Measurements from ENCODE around the gene ROBO1. TPM values are rescaled to one million over a fixed set of nuclear protein-coding genes. Genes with fewer than 3 reads are reported as not detected.

The ROBO1 gene
- polyA plus RNA-seq, 1 donor (not counting 4 experiments of a cell fraction or from before 2014, with no cell fraction given) = 27.1 TPM

GRCh38 chr3:79380581-79380980 is 387.2 kb downstream of the ROBO1 start:
- Histone ChIP-seq H3K36me3 (ENCODE audit: control insufficient read depth in 2 of 2, extremely low read depth in 1 of 2, insufficient read depth in 2 of 2, low read length in 2 of 2) (no peaks in the 10 kb centered on the region), H3K9me3 (ENCODE audit: control insufficient read depth, low read depth, low read length) (no peaks in the 10 kb centered on the region), H3K4me1 (ENCODE audit: control insufficient read depth, extremely low read depth, insufficient read depth, low read length) (no peaks in the 10 kb centered on the region), H2AFZ (ENCODE audit: control insufficient read depth, low read length) (no peak overlapping the region), H3K27ac (ENCODE audit: control insufficient read depth, insufficient read depth, low read length) (no peak overlapping the region), H3K4me3 (ENCODE audit: control insufficient read depth in 2 of 3, extremely low read depth in 1 of 3, insufficient read depth in 2 of 3, low read depth in 1 of 3, low read length in 3 of 3) (no peak overlapping the region), H4K20me1 (ENCODE audit: control insufficient read depth, extremely low read depth, insufficient read depth, low read length) (no peaks in the 10 kb centered on the region), H3K27me3 (ENCODE audit: control insufficient read depth, extremely low read depth, insufficient read depth, low read length) (no peaks in the 10 kb centered on the region), H3K9ac (ENCODE audit: control insufficient read depth, extremely low read depth, insufficient read depth, low read length) (no peak overlapping the region), H3K9me1 (ENCODE audit: control insufficient read depth, extremely low read depth, insufficient read depth, low read length) (no peaks in the 10 kb centered on the region), H3K4me2 (ENCODE audit: control insufficient read depth, extremely low read depth, insufficient read depth, low read depth, low read length) (no peak overlapping the region), H3K79me2 (ENCODE audit: control insufficient read depth, insufficient read depth, low read length) (no peaks in the 10 kb centered on the region)
- dilution Hi-C loops (cut with MboI; ENCODE audit: extremely low pct_ligation_motif_present, low sequenced_read_pairs) = no loop called here
- no peak for FAIRE-seq
- TF ChIP-seq CTCF (optimal IDR thresholded peaks at IDR 0.05 in 1 of 3, IDR thresholded peaks at IDR 0.05 in 1 of 3, conservative IDR thresholded peaks at IDR 0.05 in 1 of 3; ENCODE audit: extremely low read depth in 1 of 3, insufficient read depth in 2 of 3, low read length in 3 of 3) (no peak), EZH2 (IDR thresholded peaks at IDR 0.05; ENCODE audit: low read length) (no peak)
- DNase-seq (ENCODE audit: low read depth, low spot score) = no peak

- Histone ChIP-seq H3K79me2 (ENCODE audit: control insufficient read depth, insufficient read depth, low read length) (no peaks in the 10 kb centered on the region), H3K36me3 (ENCODE audit: control insufficient read depth in 2 of 2, extremely low read depth in 1 of 2, insufficient read depth in 2 of 2, low read length in 2 of 2) (no peaks in the 10 kb centered on the region), H3K27me3 (ENCODE audit: control insufficient read depth, extremely low read depth, insufficient read depth, low read length) (no peaks in the 10 kb centered on the region), H3K4me3 (ENCODE audit: control insufficient read depth in 2 of 3, extremely low read depth in 1 of 3, insufficient read depth in 2 of 3, low read depth in 1 of 3, low read length in 3 of 3) (no peak overlapping the region), H3K4me1 (ENCODE audit: control insufficient read depth, extremely low read depth, insufficient read depth, low read length) (no peaks in the 10 kb centered on the region), H3K9me3 (ENCODE audit: control insufficient read depth, low read depth, low read length) (no peaks in the 10 kb centered on the region), H3K9me1 (ENCODE audit: control insufficient read depth, extremely low read depth, insufficient read depth, low read length) (no peaks in the 10 kb centered on the region), H3K9ac (ENCODE audit: control insufficient read depth, extremely low read depth, insufficient read depth, low read length) (no peak overlapping the region), H4K20me1 (ENCODE audit: control insufficient read depth, extremely low read depth, insufficient read depth, low read length) (no peaks in the 10 kb centered on the region), H3K4me2 (ENCODE audit: control insufficient read depth, extremely low read depth, insufficient read depth, low read depth, low read length) (no peak overlapping the region), H3K27ac (ENCODE audit: control insufficient read depth, insufficient read depth, low read length) (no peak overlapping the region), H2AFZ (ENCODE audit: control insufficient read depth, low read length) (peak overlapping the region; percentile 75)
- FAIRE-seq = no peak
- no peak for DNase-seq (ENCODE audit: low read depth, low spot score)
- TF ChIP-seq EZH2 (IDR thresholded peaks at IDR 0.05; ENCODE audit: low read length) (no peak), CTCF (optimal IDR thresholded peaks at IDR 0.05 in 1 of 3, IDR thresholded peaks at IDR 0.05 in 1 of 3, conservative IDR thresholded peaks at IDR 0.05 in 1 of 3; ENCODE audit: extremely low read depth in 1 of 3, insufficient read depth in 2 of 3, low read length in 3 of 3) (no peak)
- dilution Hi-C loops (cut with MboI; ENCODE audit: extremely low pct_ligation_motif_present, low sequenced_read_pairs) = no loop called here
These were observed 389.7 kb downstream of the ROBO1 start for GRCh38 chr3:79378064-79378463.
